Endothelial cell of umbilical vein (primary cell): Measurements from ENCODE around the gene RASSF10. TPM values are rescaled to one million over a fixed set of nuclear protein-coding genes. Genes with fewer than 3 reads are reported as not detected.

Experiments
- BruUV-seq: library from RNA; stranded (reverse); fragments of 400-500 nt; replicated peaks from 2 replicates; lab custom pipeline; 2021; lab: Mats Ljungman, UMichigan
- CTCF ChIA-PET: fragments of 300-600, 350-600 bp; sonication (Branson Sonifier 250); formaldehyde crosslinking; loops from one replicate; lab custom pipeline; 2021; ENCODE audit warnings: antibody characterized with exemption, inconsistent platforms; lab: Charles Lee
- POLR2A ChIA-PET: fragments of 300-600, 350-600 bp; sonication (Branson Sonifier 250); formaldehyde crosslinking; loops from one replicate; lab custom pipeline; 2021; ENCODE audit warnings: antibody characterized with exemption, inconsistent platforms; lab: Charles Lee
- DNase-seq: peaks from one replicate; pipeline ENCODE4 v3.0.0-alpha.2; 2011; ENCODE audit warnings: low read depth, low spot score
- FAIRE-seq: peaks from 2 replicates; lab custom pipeline; 2011; peaks lifted over from hg19 to GRCh38; lab: Jason Lieb, UNC
- H2AFZ ChIP-seq: 2 replicates; pipeline ENCODE4 v1.6.0; 2012; ENCODE audit warnings: low read depth, low read length, control low read depth, inconsistent platforms
- H3K27ac ChIP-seq: 2 replicates; pipeline ENCODE4 v1.5.1; 2011; ENCODE audit warnings: low read depth, mild to moderate bottlenecking, control low read depth, low read length, moderate library complexity; ENCODE audit not compliant: insufficient read depth
- H3K27me3 ChIP-seq, 2 experiments: 2 replicates each; pipeline versions ENCODE4 v1.6.0 to v1.6.1; 2011; ENCODE audit warnings: low read length in 2 of 2, mixed read lengths in 1 of 2; ENCODE audit not compliant: control insufficient read depth in 2 of 2, insufficient read depth in 2 of 2
- H3K36me3 ChIP-seq, 2 experiments: 2 replicates in 1 of 2; 3 replicates in 1 of 2; pipeline ENCODE4 v1.5.1; 2011; ENCODE audit warnings: low read length in 2 of 2, mild to moderate bottlenecking in 1 of 2, moderate library complexity in 1 of 2; ENCODE audit not compliant: control insufficient read depth in 2 of 2, insufficient read depth in 2 of 2; ENCODE audit errors: extremely low read depth in 1 of 2
- H3K4me1 ChIP-seq: 3 replicates; pipeline ENCODE4 v1.5.1; 2011; ENCODE audit warnings: mild to moderate bottlenecking, low read length; ENCODE audit not compliant: control insufficient read depth, insufficient read depth; ENCODE audit errors: extremely low read depth
- H3K4me2 ChIP-seq: 2 replicates; pipeline ENCODE4 v1.6.1; 2011; ENCODE audit warnings: low read length, control low read depth, mixed read lengths; ENCODE audit not compliant: insufficient read depth
- H3K4me3 ChIP-seq, 3 experiments: fragments of 200-600 bp in 1 of 3; sonication (generic), shearing (Covaris generic) in 1 of 3; replicated peaks in 1 of 3; 2 replicates each; pipeline ENCODE4 v1.5.1; 2011 to 2016; ENCODE audit warnings: control low read depth in 3 of 3, low read length in 3 of 3, mild to moderate bottlenecking in 2 of 3, inconsistent platforms in 1 of 3, low read depth in 1 of 3, moderate library complexity in 1 of 3; ENCODE audit not compliant: insufficient read depth in 1 of 3
- H3K79me2 ChIP-seq: 2 replicates; pipeline ENCODE4 v1.6.0; 2012; ENCODE audit warnings: low read length, inconsistent platforms; ENCODE audit not compliant: control insufficient read depth, insufficient read depth
- H3K9ac ChIP-seq: replicated peaks from 2 replicates; pipeline ENCODE3; 2011; ENCODE audit warnings: low read length, control low read depth; ENCODE audit not compliant: insufficient read depth; ENCODE audit errors: extremely low read depth
- H3K9me1 ChIP-seq: replicated peaks from 3 replicates; pipeline ENCODE4 v1.6.0; 2011; ENCODE audit warnings: mild to moderate bottlenecking, low read length; ENCODE audit not compliant: control insufficient read depth, insufficient read depth; ENCODE audit errors: extremely low read depth
- H3K9me3 ChIP-seq: replicated peaks from 2 replicates; pipeline ENCODE4 v1.5.1; 2012; ENCODE audit warnings: low read length, inconsistent platforms; ENCODE audit not compliant: control insufficient read depth, insufficient read depth
- H4K20me1 ChIP-seq: replicated peaks from 2 replicates; pipeline ENCODE3; 2011; ENCODE audit warnings: mild to moderate bottlenecking, low read length; ENCODE audit not compliant: control insufficient read depth, insufficient read depth; ENCODE audit errors: extremely low read depth
- EZH2 ChIP-seq: IDR thresholded peaks from 2 replicates; pipeline ENCODE4 v1.6.1; 2012; ENCODE audit warnings: borderline replicate concordance, low read depth, mild to moderate bottlenecking, moderate library complexity, low read length, inconsistent platforms; ENCODE audit not compliant: severe bottlenecking
- FOS ChIP-seq: IDR thresholded peaks from 2 replicates; pipeline ENCODE4 v1.6.1; 2011; ENCODE audit warnings: mild to moderate bottlenecking, low read length, moderate library complexity, borderline replicate concordance; ENCODE audit not compliant: insufficient read depth
- GATA2 ChIP-seq: IDR thresholded peaks from 2 replicates; pipeline ENCODE4 v1.7.0; 2011; ENCODE audit warnings: low read depth, mild to moderate bottlenecking, moderate library complexity, mixed read lengths, low read length; ENCODE audit not compliant: insufficient read length, insufficient read depth
- JUN ChIP-seq: IDR thresholded peaks from 2 replicates; pipeline ENCODE4 v1.6.1; 2011; ENCODE audit warnings: borderline replicate concordance, low read depth; ENCODE audit not compliant: insufficient read length, insufficient read depth
- MYC ChIP-seq: IDR thresholded peaks from one replicate; pipeline ENCODE4 v1.6.1; 2011; ENCODE audit warnings: mild to moderate bottlenecking, low read depth, low read length
- POLR2A ChIP-seq: IDR thresholded peaks from 2 replicates; pipeline ENCODE4 v1.6.1; 2012; ENCODE audit warnings: low read depth, mild to moderate bottlenecking, control low read depth, low read length
- POLR2AphosphoS5 ChIP-seq: IDR thresholded peaks from 2 replicates; pipeline ENCODE4 v1.6.1; 2012; ENCODE audit warnings: low read depth, mild to moderate bottlenecking, control low read depth, low read length, moderate library complexity; ENCODE audit not compliant: insufficient read depth
- dilution Hi-C: fragments of 300-500 bp; cut with MboI; formaldehyde crosslinking; loops from one replicate; pipeline ENCODE4 v1.15.0; 2019; ENCODE audit warnings: low sequenced_read_pairs; ENCODE audit not compliant: extremely low pct_ligation_motif_present
- intact Hi-C: fragments of 100-400 bp; cut with micrococcal nuclease; formaldehyde crosslinking; loops from one replicate; pipeline ENCODE4 v1.10.0; 2022
- polyA plus RNA-seq, 4 experiments: library from polyadenylated mRNA; depleted of rRNA in 3 of 4; stranded (reverse) in 3 of 4; unstranded in 1 of 4; fragments of >200 nt; gene quantifications; 2 replicates each; pipeline versions ENCODE4 v1.2.1 to v1.2.3, GENCODE V29; 2011 to 2012; ENCODE audit warnings: missing spikeins in 1 of 4
- total RNA-seq: library from RNA; stranded (reverse); gene quantifications from 2 replicates; pipeline ENCODE4 v1.2.3, GENCODE V29; 2021
- TF ChIP-seq, protein P1 (sequence below), 2 donors: IDR thresholded peaks; 1 replicate in 1 of 2; 2 replicates in 1 of 2; pipeline ENCODE4 v1.5.1; 2011; ENCODE audit warnings: low read length in 2 of 2, mild to moderate bottlenecking in 2 of 2, moderate library complexity in 2 of 2, control low read depth in 1 of 2, inconsistent platforms in 1 of 2, low read depth in 1 of 2; ENCODE audit not compliant: insufficient read depth in 1 of 2; ENCODE audit errors: extremely low read depth in 1 of 2
- TF ChIP-seq, protein P2 (sequence below): IDR thresholded peaks from 2 replicates; pipeline ENCODE4 v1.6.1; 2011; ENCODE audit not compliant: insufficient read depth, insufficient read length

The RASSF10 gene
- total and polyA plus RNA-seq, 2 donors (not counting 3 experiments of a cell fraction or from before 2014, with no cell fraction given), result 0.03 TPM; not detected in 1

- Histone ChIP-seq H3K9me1 (no peaks in the 10 kb centered on the region), H3K4me1 (no peaks in the 10 kb centered on the region), H3K27me3 (peaks cover 11 to 26% of the 10 kb centered on the region in 2 experiments), H2AFZ (no peak overlapping the region), H3K79me2 (no peaks in the 10 kb centered on the region), H3K36me3 (no peaks in the 10 kb centered on the region), H3K9me3 (no peaks in the 10 kb centered on the region), H3K9ac (no peak overlapping the region), H3K4me2 (no peak overlapping the region), H4K20me1 (no peaks in the 10 kb centered on the region), H3K27ac (no peak overlapping the region), H3K4me3 (no peak overlapping the region)
- no peak for DNase-seq
- TF ChIP-seq MYC, result no peak
- no peak for TF ChIP-seq EZH2
- TF ChIP-seq FOS, result no peak
- TF ChIP-seq, protein P1, sequence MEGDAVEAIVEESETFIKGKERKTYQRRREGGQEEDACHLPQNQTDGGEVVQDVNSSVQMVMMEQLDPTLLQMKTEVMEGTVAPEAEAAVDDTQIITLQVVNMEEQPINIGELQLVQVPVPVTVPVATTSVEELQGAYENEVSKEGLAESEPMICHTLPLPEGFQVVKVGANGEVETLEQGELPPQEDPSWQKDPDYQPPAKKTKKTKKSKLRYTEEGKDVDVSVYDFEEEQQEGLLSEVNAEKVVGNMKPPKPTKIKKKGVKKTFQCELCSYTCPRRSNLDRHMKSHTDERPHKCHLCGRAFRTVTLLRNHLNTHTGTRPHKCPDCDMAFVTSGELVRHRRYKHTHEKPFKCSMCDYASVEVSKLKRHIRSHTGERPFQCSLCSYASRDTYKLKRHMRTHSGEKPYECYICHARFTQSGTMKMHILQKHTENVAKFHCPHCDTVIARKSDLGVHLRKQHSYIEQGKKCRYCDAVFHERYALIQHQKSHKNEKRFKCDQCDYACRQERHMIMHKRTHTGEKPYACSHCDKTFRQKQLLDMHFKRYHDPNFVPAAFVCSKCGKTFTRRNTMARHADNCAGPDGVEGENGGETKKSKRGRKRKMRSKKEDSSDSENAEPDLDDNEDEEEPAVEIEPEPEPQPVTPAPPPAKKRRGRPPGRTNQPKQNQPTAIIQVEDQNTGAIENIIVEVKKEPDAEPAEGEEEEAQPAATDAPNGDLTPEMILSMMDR (IDR thresholded peaks at IDR 0.05; ENCODE audit: extremely low read depth in 1 of 2, insufficient read depth in 1 of 2, low read depth in 1 of 2, low read length in 2 of 2), result no peak
- no peak for TF ChIP-seq GATA2
- TF ChIP-seq, protein P2, sequence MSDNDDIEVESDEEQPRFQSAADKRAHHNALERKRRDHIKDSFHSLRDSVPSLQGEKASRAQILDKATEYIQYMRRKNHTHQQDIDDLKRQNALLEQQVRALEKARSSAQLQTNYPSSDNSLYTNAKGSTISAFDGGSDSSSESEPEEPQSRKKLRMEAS, result no peak
- TF ChIP-seq JUN, result no peak
- TF ChIP-seq POLR2A, result no peak
- no peak for TF ChIP-seq POLR2AphosphoS5
- BruUV-seq, result no TSS peak
- intact Hi-C loops (no loop called here), dilution Hi-C loops (no loop called here)
- FAIRE-seq, result no peak
- CTCF ChIA-PET, result no interaction called here
- POLR2A ChIA-PET, result no interaction called here
Measured at GRCh38 chr11:13052130-13052571, 43.0 kb downstream of the RASSF10 start.
